ENCODE data around the gene FAM83E.
"Not testable (repeated sequence)": the region's sequence is repeated elsewhere in the genome, so short reads cannot be mapped to it uniquely, and the experiment has no call there.

FAM83E gene

DNA sequence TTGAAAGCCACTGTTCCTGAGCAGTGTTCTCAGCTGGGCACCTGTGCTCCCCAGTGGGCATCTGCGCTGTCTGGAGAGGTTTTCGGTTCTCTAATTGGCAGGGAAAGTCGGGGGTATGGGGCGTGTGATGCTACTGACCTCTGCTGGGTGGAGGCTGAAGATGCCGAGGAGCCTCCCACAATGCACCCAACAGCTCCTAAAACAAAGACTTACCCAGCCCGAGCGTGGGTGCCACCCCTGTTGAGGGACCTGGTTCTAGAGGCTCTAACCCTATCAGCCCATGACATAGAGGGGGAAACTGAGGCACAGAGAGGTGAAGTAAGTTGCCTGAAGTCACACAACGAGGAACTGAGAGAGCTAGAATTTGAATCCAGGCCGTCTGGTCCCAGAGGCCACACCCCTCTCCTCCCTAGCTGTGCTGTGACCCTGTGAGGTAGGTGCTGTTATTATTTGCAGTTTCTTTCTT, 6.0 kb downstream of the FAM83E start:
- DNase-seq = peak; percentile 84

DNA sequence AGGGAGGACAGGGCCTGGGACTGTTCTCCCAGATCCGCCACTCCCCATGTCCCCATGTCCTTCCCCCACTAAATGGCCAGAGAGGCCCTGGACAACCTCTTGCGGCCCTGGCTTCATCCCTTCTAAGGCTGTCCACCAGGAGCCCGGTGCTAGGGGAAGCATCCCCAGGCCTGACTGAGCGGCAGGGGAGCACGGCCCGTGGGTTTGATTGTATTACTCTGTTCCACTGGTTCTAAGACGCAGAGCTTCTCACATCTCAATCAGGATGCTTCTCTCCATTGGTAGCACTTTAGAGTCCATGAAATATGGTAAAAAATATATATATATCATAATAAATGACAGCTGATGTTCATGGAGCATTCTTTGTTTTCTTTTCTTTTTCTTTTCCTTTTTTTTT, 7.5 kb downstream of the FAM83E start:
- DNase-seq = no peak

DNA sequence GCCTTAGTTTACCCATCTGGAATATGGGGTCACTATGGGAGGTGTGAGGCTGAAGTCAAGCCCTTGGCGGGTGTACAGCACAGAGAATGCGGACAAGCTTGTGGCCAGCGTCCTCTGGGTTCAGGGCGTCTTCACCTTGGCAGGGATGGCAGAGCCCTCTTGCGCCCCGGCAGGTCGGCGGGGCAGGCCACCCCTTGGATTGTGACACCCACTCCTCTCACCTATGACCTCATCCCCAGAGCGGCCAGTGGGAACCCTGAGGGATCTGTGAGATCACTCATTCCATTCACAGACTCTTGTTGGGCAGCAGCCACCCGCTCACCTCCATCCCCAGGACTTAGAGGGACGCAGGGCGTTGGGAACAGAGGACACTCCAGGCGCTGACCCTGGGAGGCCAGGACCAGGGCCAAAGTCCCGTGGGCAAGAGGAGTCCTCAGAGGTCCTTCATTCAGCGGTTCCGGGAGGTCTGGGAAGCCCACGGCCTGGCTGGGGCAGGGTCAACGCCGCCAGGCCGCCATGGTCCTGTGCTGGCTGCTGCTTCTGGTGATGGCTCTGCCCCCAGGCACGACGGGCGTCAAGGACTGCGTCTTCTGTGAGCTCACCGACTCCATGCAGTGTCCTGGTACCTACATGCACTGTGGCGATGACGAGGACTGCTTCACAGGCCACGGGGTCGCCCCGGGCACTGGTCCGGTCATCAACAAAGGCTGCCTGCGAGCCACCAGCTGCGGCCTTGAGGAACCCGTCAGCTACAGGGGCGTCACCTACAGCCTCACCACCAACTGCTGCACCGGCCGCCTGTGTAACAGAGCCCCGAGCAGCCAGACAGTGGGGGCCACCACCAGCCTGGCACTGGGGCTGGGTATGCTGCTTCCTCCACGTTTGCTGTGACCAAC, 8.2 kb downstream of the FAM83E start, which contains the start of gene SPACA4:
Gene SPACA4, plus strand, starts transcription at position 280 of the 896 bp plus-strand sequence. Its CDS starts 237 bp downstream, at position 517.
- no peak for DNase-seq

DNA sequence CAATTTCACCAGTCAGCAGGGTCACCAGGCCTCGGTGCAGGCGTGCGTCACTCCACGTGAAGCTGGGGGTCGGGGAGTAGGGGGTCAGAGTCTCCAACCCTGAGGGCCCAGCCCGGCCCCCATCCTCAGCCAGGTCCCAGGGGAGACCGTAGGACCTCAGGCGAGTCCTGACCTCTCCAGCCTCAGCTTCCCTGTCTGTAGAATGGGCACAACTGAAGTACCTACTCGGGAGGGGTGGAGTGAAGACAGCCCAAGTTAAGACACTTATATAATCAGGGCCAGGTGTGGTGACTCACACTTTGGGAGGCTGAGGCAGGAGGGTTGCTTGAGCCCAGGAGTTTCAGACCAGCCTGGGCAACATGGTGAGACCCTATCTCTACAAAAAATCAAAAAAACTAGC, 11.0 kb downstream of the FAM83E start:
- DNase-seq = no peak

DNA sequence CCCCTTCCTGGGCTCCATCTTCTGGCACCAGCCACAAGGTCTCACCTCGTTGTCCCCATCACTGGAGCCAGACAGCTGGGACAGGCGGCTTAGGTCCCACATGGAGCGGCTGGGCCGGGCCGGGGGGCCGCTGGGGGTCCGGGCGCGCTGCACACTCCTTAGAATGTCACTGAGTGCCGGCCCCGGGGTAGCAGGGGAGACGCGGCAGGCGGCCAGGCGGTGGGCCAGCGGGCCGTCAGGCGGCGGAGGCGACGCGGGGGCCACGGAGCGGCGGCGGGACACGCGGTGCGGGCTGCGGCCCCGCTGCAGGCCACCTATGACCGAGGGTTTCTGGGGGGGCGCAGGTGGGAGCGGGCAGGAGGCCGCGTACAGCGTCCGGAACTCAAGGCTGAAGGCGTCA, 11.4 kb downstream of the FAM83E start:
- no peak for DNase-seq

DNA sequence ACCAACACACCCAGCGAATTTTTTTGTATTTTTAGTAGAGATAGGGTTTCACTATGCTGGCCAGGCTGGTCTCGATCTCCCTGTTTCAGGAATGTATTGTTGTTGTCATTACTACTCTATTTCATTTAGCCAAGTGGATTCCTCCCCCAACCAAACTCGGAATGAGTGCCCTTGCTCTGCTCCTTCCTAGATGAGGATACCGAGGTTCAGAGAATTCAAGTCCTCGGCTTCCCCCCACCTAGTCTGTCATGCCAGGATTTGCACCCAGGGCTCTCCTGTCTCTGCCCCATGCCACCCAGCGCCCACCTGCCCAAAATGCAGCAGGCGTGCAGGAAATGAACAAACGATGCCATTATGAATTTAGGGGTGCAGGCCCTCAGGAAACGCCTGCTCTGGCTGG, 11.9 kb downstream of the FAM83E start:
- no peak for DNase-seq

DNA sequence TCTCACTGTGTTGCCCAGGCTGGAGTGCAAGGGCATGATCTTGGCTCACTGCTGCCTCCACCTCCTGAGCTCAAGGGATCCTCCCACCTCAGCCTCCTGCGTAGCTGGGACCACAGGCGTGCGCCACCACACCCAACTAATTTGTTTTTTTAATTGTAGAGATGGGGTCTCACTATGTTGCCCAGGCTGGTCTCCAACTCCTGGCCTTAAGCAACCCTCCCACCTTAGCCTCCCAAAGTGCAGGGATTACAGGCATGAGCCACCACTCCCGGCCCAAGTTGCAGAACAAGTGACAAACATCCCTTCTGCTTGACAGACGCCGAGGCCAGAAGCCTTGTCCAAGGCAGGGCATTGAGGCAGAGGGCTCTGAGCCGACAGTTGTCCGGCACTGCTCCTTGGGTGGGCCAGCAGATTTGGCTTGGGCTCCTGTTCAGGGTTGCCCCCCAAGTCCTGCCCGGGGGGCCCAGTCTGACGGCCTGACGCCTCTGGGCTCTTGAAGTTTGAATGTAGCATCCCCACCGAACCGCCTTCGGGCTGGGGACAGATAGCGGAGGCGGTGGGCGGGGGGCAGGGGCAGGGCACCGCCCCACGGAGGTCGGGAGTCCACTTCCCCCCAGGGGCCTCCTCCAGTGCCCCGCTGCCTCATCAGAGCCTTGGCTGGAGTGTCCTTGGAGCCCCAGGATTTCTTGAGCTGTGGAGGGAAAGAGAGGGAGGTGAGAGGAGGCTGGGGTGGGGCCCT, 14.0 kb downstream of the FAM83E start:
- DNase-seq = no peak

DNA sequence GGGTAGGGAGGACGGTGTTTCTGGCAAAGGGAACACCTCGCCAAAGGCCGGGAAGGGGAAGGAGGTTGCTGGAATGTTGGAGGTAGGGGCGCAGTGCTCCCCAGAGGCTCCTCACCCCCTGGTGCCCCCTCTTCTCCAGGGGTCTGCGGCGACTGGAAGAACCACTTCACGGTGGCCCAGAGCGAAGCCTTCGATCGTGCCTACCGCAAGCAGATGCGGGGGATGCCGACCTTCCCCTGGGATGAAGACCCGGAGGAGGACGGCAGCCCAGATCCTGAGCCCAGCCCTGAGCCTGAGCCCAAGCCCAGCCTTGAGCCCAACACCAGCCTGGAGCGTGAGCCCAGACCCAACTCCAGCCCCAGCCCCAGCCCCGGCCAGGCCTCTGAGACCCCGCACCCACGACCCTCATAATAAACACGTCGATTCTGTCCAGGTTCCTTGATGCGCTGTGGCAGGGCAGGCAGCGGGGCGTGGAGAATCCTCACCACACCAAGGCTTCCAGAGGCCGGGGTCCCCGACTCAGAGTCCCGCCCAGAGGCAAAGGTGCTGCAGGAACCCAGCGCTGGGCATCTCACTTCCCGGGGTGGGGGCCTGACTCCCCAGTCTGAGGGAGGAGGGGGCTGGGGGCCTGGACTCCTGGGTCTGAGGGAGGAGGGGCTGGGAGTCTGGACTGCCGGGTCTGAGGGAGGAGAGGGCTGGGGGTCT, 15.7 kb downstream of the FAM83E start:
- DNase-seq = no peak

DNA sequence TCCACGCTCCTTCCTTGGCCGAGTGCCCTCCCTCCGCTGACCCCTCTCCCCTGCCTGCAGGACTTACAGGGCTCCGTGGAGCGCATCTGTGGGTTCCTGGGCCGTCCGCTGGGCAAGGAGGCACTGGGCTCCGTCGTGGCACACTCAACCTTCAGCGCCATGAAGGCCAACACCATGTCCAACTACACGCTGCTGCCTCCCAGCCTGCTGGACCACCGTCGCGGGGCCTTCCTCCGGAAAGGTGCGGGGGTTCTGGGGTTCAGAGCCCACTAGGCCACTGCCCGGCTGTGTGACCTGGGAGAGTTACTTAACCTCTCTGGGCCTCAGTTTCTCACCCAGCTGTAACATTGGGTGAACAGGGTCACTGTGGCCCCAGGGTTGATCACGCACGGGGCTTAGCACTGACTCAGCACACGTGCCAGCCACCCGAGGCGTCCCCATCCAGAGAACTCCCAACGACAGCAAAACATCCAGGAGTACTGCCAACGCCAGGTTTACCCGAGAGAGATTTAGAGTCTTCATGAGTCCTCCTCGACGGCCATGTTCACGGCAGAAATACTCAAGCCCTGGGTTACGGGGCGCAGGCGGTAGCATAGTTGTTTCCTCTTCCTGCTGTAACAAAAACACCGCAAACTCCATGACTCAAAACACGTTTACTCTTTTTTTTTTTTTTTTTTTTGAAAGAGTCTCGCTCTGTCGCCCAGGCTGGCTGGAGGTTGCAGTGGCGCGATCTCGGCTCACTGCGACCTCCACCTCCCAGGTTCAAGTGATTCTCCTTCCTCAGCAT, 18.0 kb downstream of the FAM83E start:
- no peak for DNase-seq

DNA sequence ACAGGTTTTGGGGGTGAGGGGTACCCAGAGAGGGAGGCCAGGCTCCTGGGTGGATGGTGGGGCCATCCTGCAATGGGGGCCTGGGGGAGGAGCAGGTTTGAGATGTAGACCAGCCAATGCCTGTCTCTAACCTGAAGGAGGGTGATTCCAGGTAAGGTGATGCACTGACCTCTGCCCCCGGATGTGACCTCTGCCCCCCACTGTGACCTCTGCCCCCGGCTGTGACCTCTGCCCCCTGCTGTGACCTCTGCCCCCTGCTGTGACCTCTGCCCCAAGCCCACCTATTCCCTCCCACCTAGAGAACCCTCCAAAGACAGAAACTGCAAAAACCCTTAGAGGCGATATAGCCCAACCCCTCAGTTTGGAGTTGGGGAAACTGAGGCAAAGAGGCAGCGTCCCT, 18.6 kb downstream of the FAM83E start:
- DNase-seq = no peak

DNA sequence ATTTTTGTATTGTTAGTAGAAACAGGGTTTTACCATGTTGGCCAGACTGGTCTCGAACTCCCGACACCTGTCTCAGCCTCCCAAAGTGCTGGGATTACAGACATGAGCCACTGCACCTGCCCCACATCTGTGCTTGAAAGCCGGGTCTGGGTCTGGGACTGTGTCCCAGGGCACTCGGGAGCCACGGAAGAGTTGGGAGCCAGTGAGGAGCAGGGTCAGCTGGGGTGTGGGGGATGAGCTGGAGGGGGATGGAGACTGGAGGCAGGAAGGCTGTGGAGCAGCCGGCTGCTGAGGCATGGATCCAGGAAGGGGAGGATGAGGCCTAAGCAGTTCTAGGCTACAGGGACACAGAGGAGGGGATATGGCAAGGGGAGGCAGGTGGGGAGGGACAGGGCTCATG, 19.0 kb downstream of the FAM83E start:
- no peak for DNase-seq

DNA sequence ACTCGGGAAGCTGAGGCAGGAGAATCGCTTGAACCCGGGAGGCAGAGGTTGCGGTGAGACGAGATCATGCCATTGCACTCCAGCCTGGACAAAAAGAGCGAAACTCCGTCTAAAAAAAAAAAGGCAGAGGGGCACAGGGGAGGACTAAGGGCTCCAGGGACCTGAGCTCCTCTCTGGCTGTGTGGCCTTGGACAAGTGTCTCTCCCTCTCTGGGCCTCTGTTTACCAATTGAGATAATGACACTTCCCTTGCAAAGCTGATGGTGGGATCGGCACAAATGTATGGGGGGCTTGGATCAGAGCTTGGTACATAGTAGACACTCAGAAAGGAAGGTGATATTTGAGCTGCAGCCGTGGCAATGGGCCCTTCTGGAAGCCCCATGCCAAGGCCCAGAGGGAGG, 19.7 kb downstream of the FAM83E start:
- no peak for DNase-seq

DNA sequence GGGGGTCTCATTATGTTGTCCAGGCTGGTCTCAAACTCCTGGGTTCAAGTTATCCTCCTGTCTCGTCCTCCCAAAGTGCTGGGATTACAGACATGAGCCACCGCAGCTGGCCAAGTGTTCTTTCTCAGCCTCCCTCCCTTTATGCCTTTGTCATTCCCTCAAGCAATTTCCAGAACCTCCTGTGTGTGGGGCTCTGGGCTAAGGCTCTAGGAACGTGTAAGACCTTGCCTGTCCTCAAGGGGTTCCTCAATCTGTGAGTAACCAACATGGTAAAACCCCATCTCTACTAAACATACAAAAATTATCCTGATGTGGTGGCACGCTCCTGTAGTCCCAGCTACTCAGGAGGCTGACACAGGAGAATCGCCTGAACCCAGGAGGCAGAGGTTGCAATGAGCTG, 23.9 kb downstream of the FAM83E start:
- DNase-seq = peak; percentile 56

DNA sequence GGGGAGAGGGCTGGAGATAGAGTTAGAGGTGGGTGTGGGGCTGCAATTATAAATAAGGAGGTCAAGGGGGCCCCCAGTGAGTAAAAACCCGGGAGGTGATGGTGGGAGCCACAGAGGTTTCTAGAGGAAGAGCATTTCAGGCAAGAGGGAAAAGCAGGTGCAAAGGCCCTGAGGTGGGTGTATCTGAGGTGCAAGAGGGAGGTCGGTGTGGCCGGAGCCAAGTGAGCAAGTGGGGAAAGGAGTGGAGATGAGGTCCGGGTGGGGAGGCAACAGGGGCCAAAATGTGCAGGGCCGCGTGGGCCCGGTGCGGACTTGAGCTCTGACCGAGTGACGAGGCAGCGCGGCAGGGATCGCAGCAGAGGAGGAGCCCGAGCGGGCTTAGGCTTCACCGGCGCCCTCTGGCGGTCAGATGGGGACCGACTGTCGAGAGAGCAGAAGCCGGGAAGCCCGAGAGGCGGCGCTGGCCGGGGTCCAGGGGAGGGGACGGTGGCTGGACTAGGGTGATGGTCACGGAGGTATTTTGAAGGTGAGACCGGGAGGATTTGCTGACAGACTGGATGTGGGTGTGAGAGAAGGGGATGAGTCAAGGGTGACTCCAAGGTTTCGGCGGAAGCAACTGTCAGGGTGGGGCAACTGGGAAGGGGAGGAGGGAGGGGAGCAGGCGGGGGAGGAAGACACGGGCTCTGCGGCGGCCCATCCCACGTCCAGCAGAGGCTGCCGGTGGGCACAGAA, 26.0 kb downstream of the FAM83E start:
- peak; percentile 95 for DNase-seq

DNA sequence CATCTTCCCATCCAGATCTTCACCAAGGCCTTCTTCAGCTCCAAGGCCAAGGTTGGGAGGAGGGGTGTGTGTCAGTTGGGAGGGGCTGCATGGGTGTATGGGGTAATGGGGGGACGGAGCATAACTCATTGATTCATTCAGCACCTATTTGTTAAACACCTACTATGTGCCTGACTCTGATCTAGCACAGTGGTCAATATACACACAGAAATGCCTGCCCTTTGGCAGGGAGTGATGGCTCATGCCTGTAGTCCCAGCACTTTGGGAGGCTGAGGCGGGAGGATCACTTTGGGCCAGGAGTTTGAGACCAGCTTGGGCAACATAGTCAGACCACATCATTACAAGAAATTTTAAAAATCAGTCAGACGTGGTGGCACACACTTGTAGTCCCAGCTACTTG, 27.5 kb downstream of the FAM83E start:
- DNase-seq = no peak

DNA sequence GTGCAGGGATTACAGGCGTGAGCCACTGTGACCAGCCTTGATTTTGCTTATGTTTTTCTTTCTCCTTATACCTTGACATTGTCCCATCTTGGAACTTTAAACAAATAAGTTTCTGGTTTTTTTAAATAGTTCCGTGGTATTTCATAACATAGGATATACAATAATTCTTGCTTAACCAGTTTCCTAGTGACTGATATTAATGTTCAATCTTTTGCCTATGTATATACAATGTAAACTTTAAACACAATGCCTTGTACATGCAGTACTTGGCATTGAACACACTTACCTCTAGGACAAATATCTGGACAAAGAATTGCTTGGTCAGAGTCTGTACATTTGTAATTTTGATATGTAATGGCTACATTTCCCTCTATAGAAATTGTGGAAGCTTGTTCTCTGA, 32.7 kb downstream of the FAM83E start:
- DNase-seq = no peak

DNA sequence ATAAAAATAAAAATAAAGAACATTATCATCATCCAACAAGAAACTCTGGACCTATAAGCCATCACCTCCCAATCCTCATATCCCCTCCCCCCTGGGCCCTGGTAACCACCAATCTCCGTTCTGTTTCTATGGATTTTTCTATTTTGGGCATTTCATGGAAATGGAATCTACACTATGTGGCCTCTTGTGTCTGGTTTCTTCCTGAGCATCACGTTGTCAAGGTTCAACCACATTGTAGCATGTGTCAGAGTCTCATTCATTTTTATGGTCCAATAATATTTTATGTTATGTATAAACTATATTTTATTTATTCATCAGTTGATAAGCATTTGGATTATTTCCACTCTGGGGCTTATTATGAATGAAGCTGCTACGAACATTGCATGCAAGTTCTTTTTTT, 36.0 kb downstream of the FAM83E start:
- no peak for DNase-seq

DNA sequence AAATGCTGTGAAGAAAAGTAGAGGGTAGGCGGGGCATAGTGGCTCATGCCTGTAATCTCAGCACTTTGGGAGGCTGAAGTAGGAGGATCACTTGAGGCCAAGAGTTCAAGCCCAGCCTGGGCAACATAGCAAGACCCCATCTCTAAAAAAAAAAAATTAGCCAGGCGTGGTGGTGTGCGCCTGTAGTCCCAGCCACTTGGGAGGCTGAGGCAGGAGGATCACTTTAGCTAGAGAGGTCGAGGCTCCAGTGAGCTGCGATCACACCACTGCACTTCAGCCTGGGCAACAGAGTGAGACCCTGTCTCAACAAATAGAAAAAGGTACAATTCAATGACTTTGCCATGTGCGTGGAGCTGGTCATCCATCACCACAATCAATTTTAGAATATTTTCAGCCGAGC, 37.0 kb downstream of the FAM83E start:
- not testable (repeated sequence) for DNase-seq

DNA sequence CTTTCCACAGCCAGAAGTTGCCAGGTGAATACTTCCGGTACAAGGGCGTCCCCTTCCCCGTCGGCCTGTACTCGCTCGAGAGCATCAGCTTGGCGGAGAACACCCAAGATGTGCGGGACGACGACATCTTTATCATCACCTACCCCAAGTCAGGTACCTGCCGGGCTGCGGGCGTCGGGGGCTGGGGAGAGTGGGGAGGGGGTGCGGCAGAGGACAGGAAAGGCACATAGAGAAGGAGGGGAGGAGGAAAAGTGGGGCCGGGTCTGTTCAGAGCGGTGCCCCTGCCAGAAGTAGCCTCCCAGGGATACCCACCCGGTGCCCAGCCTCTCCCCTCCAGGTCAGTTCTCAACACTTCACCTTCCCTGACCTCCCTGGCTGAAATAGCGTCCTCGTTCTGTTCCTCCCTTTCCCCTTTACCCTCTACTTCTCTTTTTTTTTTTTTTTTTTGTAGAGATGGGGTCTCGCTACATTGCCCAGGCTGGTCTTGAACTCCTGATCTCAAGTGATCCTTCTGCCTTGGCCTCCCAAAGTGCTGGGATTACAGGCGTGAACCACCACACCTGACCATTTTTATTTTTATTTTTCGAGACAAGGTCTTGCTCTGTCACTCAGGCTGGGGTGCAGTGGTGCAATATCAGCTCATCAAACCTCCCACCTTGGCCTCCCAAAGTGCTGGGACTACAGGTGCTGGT, 38.8 kb downstream of the FAM83E start:
- DNase-seq = no peak

DNA sequence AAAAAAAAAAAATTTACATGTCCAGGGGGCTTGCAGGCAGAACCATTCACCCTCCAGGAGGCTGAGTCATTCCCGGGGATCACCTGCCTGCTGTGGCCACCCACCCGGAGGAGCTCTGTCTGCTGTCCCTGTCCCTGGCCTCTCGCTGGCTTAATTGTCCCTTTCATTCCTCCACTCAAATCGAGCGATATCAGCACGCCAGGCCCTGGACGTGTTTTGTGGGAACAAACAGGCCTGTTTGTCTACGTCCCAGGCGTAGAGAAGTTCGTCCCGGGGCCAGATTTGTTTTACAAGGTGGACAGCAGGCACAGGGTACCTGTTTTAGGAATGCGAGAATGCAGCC, 41.7 kb downstream of the FAM83E start:
- no peak for DNase-seq
